ENCODE measurements around the gene TRPM5.
A peak's percentile ranks its signal among the peaks of the same experiment; 100 is the strongest.

Gene TRPM5

DNA sequence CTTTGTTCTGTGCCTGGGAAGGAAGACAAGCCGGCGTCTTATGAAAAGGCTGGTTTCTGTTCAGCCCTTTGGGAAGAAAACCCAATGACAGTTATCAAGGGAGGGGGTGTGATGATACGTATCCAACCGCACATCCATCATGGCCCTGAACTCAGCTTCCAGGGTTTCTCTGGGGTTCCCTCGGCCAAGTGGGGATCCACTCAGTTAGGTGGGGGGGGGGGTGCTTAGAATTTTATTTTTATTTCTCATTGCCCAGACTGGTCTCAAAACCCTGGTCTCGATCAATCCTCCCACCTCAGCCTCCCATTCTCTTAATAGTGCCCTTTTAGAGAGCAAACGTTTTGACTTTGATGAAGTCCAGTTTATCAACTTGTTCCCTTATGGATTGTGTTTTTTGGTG, 26.2 kb upstream of the TRPM5 start:
- H3K9ac ChIP-seq: no peak overlapping the region
- H3K4me3 ChIP-seq: no peak overlapping the region
- no peak overlapping the region for H3K27ac ChIP-seq
- no peak overlapping the region for H3K4me2 ChIP-seq
- peaks cover 41% of the 10 kb centered on the region for H3K27me3 ChIP-seq
- H3K4me1 ChIP-seq: peaks cover 54% of the 10 kb centered on the region
- no peaks in the 10 kb centered on the region for H3K9me3 ChIP-seq
- peaks cover 91% of the 10 kb centered on the region for H4K20me1 ChIP-seq
- H3K36me3 ChIP-seq: no peaks in the 10 kb centered on the region
- TF ChIP-seq Cebpa-rat (IDR thresholded peaks at IDR 0.05): no peak

DNA sequence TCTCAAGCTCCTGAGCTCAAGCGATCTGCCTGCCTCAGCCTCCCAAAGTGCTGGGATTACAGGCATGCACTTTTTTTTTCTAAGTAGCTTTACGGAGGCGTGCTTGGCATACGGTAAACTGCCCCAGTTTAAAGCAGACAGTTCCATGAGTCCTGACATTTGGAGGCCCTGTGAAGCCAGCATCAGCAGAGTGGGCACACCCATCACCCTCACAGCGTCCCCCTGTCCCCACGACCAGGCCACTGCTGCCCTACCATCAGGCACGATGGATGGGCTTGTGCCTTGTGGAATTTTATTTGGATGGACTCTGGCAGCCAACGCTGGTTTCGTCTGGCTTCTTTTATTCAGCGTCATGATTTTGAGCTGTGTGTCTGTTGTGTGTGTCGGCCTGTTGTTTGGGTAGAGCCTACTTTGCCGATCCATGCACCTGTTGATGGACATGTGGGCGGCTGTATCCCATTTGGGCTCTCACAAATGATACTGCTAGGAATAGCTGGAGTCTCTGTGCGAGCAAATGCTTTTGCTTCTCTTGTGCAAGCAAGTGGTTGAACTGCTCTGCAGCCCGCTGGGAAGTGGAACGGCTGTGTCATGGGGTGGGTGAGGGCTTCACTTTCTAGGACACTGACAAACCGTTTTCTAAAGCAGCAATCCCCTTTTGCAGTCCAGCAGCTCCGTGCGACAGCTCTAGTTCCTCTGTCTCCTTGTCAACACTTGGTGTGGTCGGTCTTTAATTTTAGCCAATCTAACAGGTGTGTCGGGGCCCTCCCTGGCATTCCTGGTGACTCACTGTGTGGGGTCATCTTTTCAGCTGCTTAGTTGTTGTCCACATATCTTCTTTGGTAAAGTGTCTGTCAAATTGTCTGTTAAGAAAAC, 24.3 kb upstream of the TRPM5 start:
- Histone ChIP-seq H3K27ac (no peak overlapping the region), H3K36me3 (no peaks in the 10 kb centered on the region), H3K4me3 (no peak overlapping the region), H4K20me1 (peaks cover 94% of the 10 kb centered on the region), H3K4me2 (peak overlapping the region; percentile 89; the same call in 1 of the 2 replicates), H3K9ac (no peak overlapping the region), H3K4me1 (peaks cover 54% of the 10 kb centered on the region), H3K27me3 (peaks cover 44% of the 10 kb centered on the region), H3K9me3 (no peaks in the 10 kb centered on the region)
- TF ChIP-seq Cebpa-rat (IDR thresholded peaks at IDR 0.05): no peak

DNA sequence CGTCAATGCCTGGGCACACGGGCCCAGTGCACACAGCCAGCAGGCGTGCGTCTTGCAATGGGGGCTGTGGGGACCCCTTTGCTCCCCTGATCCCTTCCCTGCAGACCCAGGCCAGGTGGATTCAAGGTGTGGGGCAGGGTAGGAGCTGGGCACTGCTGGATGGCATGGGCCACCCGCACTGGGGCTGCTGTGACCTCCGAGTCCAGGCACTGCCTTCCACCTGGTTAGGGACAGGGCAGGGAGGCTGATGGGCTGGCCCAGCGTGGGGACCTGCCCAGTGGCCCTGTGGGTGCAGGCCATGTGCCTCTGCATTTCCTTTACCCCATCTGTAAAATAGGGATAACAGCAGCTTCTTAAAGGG, 23.4 kb upstream of the TRPM5 start:
- H3K36me3 ChIP-seq: no peaks in the 10 kb centered on the region
- no peak overlapping the region for H3K27ac ChIP-seq
- H3K9ac ChIP-seq: no peak overlapping the region
- no peak for TF ChIP-seq Cebpa-rat (IDR thresholded peaks at IDR 0.05)
- no peaks in the 10 kb centered on the region for H3K9me3 ChIP-seq
- H4K20me1 ChIP-seq: peaks cover 95% of the 10 kb centered on the region
- peaks cover 44% of the 10 kb centered on the region for H3K27me3 ChIP-seq
- peaks cover 63% of the 10 kb centered on the region for H3K4me1 ChIP-seq
- H3K4me3 ChIP-seq: no peak overlapping the region
- H3K4me2 ChIP-seq: peak overlapping the region; percentile 89

DNA sequence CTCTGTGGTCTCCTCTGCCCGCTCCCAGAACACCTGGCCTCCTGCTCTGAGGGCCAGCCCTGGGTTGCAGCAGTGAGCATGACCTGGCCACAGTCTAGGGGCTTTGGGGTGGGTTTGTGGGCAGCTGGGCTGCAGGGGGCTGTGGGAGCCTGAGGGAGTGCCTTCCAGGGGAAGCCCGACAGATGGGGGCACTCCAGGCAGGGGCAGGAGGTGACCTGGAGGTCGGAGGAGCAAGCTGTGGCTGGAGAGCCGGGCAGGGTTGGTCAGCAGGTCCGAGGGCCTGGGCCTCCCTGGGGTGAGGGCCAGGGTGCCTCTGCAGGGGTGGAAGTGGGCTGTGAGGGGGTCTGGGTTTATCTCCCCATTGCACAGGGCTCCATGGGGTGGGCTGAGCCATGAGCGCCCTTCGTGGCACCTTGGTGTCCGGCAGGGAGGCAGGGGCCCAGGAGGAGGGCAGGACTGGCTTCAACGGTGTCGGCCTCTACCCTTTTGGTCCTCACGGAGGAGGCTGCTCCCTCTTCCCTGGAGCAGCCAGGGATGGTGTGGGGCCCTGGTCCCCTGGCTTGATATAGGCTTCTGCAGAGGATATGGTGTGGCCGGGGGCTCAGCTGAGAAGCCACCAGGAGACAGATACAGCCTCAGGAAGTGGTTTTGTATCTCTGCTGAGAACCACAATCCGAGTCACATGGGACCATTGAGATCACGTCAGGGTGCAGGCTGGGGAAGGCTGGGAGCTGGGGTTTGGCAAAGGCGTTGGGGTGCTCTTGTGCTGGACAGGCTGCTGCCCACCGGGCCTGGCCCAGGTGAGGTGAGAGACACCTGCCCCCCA, 22.8 kb upstream of the TRPM5 start:
- Histone ChIP-seq H4K20me1 (peaks cover 96% of the 10 kb centered on the region), H3K36me3 (no peaks in the 10 kb centered on the region), H3K27me3 (peaks cover 44% of the 10 kb centered on the region), H3K4me2 (peak overlapping the region; percentile 89), H3K9ac (no peak overlapping the region), H3K4me3 (no peak overlapping the region), H3K9me3 (no peaks in the 10 kb centered on the region), H3K4me1 (peaks cover 69% of the 10 kb centered on the region), H3K27ac (no peak overlapping the region)
- TF ChIP-seq Cebpa-rat (IDR thresholded peaks at IDR 0.05): no peak

DNA sequence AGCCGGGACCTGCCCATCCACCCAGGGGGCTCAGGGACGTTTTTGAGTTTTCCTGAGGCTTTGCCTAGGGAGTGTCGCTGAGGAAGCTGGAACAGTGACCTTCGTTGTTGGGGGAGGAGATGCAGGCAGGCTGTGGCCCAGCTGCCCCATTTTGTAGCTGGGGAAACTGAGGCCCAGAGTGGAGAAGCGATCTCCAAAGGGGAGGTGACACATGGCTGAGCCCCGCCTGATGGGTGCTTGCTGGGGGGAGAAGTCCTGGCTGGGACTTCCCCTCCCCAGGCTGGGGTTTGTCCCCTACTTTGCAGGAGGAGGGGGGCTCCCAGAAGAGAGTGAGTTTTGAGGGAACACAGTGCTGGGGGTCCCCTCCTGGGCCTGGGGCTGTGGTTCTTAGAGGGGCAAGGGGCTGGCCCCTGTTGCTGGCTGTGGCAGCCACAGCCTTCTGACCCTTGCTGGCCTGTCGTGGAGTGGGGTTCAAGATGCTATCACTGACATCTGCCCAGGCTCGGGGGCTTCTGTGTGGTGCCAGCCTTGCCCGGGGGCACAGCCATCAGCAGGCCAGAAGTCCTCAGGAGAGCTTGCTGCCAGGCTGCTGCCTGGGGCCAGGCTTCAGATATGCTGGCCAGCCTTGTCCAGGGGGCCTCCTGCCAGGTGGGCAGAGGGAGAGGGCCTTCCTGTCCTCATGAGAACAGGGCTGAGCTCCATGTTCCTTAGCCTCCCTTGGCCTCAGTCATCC, 21.9 kb upstream of the TRPM5 start:
- no peak overlapping the region for H3K4me3 ChIP-seq
- no peak overlapping the region for H3K9ac ChIP-seq
- H3K36me3 ChIP-seq: no peaks in the 10 kb centered on the region
- H3K9me3 ChIP-seq: no peaks in the 10 kb centered on the region
- peak overlapping the region; percentile 89 for H3K4me2 ChIP-seq
- no peak for TF ChIP-seq Cebpa-rat (IDR thresholded peaks at IDR 0.05)
- H3K27me3 ChIP-seq: peaks cover 44% of the 10 kb centered on the region
- H3K4me1 ChIP-seq: peaks cover 72% of the 10 kb centered on the region
- H3K27ac ChIP-seq: no peak overlapping the region
- H4K20me1 ChIP-seq: peaks cover 100% of the 10 kb centered on the region

DNA sequence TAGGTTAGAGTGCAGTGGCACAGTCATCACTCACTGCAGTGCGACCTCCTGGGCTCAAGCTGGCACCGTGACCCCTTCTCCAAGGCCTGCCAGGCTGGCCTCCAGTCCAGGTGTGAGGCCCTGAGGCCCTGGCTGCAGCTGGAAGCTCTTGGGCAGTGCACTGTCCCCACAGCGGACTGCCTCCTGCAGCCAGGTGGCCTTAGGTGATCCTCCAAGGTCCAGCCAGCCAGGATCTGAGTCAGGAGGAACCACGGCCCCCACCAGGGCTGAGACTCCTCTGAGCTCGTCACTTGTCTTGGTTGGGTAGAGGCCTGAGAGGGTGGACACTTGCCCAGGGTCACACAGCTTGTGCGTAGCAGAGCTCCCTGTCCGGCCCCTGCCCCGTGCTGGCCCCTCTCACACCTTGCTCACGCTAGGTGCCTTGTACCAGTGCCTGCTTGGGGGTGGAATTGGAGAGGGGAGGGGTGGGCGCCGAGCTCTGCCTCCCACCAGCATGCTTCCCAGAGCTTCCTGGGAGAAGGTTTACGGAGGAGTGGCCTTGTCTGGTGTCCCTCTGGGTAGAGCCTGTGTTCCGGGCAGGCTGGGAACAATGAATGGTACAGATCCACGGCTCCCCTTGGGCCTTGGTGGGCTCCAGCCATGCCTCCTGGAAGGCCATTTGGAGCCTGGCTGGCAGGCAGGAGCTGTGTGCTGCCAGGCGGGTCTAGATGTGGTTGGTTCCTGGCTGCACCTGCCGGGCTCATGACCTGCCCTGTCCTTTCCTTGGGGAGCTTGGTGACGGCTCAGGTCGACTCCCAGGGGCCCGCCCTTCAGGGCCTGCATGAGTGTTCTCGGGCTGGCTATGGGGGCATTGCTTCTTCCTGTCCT, 21.1 kb upstream of the TRPM5 start:
- no peak overlapping the region for H3K9ac ChIP-seq
- H4K20me1 ChIP-seq: peaks cover 99% of the 10 kb centered on the region
- TF ChIP-seq Cebpa-rat (IDR thresholded peaks at IDR 0.05): no peak
- no peaks in the 10 kb centered on the region for H3K9me3 ChIP-seq
- H3K27ac ChIP-seq: no peak overlapping the region
- H3K4me2 ChIP-seq: peak overlapping the region; percentile 89
- H3K4me1 ChIP-seq: peaks cover 78% of the 10 kb centered on the region
- no peaks in the 10 kb centered on the region for H3K36me3 ChIP-seq
- H3K27me3 ChIP-seq: peaks cover 43% of the 10 kb centered on the region
- H3K4me3 ChIP-seq: no peak overlapping the region

DNA sequence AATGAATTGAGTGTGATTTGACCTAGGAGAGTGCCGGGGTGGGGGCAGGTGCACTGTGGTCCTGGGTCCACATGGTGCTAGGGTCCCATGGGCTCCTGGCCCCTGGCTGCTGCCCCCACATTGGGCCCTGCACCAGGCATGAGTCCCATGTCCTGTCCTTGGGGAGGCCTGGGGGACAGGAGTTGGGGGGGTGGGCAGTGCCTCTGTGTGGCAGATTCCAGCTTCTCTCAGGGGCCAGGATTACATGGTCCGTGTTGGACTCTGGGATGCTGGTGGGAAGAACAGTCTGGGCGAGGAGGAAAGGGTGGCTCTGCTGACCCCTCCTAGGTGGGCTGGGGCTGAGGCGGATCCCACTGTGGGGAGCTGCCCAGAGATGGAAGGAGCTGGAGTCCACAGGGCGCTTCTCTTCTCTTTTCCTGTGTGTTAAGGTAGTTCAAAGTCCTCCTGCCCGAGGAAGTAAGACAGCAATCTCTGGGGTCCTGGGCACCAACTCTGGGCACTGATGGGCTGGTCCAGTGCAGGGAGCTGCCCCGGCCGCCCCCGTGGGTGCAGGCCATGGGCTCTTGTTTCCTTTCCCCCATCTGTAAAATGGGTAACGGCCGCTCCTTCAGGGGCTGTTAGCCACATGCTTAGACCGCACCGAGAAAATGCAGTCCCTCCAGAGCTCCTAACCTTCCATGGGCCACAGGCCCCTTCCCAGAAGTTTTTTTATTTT, 20.3 kb upstream of the TRPM5 start:
- peak overlapping the region; percentile 86; the same call in 1 of the 2 replicates for H3K4me2 ChIP-seq
- H3K27me3 ChIP-seq: peaks cover 35% of the 10 kb centered on the region
- no peak overlapping the region for H3K4me3 ChIP-seq
- no peak overlapping the region for H3K27ac ChIP-seq
- H3K4me1 ChIP-seq: peaks cover 84% of the 10 kb centered on the region
- no peaks in the 10 kb centered on the region for H3K9me3 ChIP-seq
- no peak for TF ChIP-seq Cebpa-rat (IDR thresholded peaks at IDR 0.05)
- H4K20me1 ChIP-seq: peaks cover 97% of the 10 kb centered on the region
- H3K36me3 ChIP-seq: no peaks in the 10 kb centered on the region
- no peak overlapping the region for H3K9ac ChIP-seq

DNA sequence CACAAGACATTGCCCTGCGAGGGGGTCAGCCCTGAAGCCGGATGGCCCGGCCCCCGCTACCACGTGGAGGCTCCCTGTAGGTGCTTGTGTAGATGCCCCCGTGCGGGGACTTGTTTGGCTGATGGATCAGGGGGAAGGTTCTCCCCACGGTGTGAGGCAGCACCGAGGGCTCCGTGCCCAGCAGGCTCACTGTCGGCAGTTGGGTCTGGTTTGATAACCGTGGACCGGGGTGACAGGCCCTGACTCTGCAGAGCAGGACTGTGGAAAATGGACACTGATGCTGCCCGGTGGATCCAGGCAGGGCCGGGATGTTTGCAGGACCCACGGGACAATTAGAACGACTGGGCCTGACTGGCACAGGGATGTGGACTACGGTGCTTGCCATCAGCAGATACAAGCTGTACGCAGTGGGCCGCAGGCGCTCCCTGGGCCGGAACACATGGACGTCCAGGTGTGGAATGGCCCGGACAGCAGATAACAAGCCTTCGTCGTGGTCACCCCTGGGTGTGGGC, 19.5 kb upstream of the TRPM5 start:
- Histone ChIP-seq H3K4me2 (peak overlapping the region; percentile 86), H3K27ac (no peak overlapping the region), H3K27me3 (peaks cover 28% of the 10 kb centered on the region), H3K4me1 (peaks cover 91% of the 10 kb centered on the region), H3K4me3 (no peak overlapping the region), H3K9ac (no peak overlapping the region), H3K36me3 (no peaks in the 10 kb centered on the region), H3K9me3 (no peaks in the 10 kb centered on the region), H4K20me1 (peaks cover 95% of the 10 kb centered on the region)
- TF ChIP-seq Cebpa-rat (IDR thresholded peaks at IDR 0.05): no peak

Data from BLaER1 (cell line).